Tongue (tissue), 2 donors: ENCODE data around the gene SH2D3C. TPM values are rescaled to one million over a fixed set of nuclear protein-coding genes. Genes with fewer than 3 reads are reported as not detected.
A peak's percentile ranks its signal among the peaks of the same experiment; 100 is the strongest.
"Not testable (repeated sequence)": the region's sequence is repeated elsewhere in the genome, so short reads cannot be mapped to it uniquely, and the experiment has no call there.

Source experiments
- DNase-seq: peaks from one replicate; pipeline ENCODE4 v3.0.0-alpha.2; 2015
- total RNA-seq: library from RNA; depleted of rRNA; stranded (reverse); fragments of >200 nt; gene quantifications from one replicate; pipeline ENCODE4 v1.2.3, GENCODE V29; 2014

SH2D3C gene
- total RNA-seq, 1 donor from 2014 or later, result 13.6 TPM

GRCh38 chr9:127763918-127764384, 14.5 kb downstream of the SH2D3C start:
- no peak for DNase-seq

GRCh38 chr9:127762111-127762676, 16.3 kb downstream of the SH2D3C start:
- no peak for DNase-seq

- no peak for DNase-seq
Observed at GRCh38 chr9:127761491-127761956, 16.9 kb downstream of the SH2D3C start.

- DNase-seq, result no peak
Observed at GRCh38 chr9:127761061-127761460, 17.4 kb downstream of the SH2D3C start.

- no peak for DNase-seq
Observed at GRCh38 chr9:127758843-127759242, 19.6 kb downstream of the SH2D3C start.

- DNase-seq, result not testable (repeated sequence)
Observed at GRCh38 chr9:127756776-127757175, 21.7 kb downstream of the SH2D3C start.

- DNase-seq, result no peak
Observed at GRCh38 chr9:127756233-127756632, 22.2 kb downstream of the SH2D3C start.

DNA sequence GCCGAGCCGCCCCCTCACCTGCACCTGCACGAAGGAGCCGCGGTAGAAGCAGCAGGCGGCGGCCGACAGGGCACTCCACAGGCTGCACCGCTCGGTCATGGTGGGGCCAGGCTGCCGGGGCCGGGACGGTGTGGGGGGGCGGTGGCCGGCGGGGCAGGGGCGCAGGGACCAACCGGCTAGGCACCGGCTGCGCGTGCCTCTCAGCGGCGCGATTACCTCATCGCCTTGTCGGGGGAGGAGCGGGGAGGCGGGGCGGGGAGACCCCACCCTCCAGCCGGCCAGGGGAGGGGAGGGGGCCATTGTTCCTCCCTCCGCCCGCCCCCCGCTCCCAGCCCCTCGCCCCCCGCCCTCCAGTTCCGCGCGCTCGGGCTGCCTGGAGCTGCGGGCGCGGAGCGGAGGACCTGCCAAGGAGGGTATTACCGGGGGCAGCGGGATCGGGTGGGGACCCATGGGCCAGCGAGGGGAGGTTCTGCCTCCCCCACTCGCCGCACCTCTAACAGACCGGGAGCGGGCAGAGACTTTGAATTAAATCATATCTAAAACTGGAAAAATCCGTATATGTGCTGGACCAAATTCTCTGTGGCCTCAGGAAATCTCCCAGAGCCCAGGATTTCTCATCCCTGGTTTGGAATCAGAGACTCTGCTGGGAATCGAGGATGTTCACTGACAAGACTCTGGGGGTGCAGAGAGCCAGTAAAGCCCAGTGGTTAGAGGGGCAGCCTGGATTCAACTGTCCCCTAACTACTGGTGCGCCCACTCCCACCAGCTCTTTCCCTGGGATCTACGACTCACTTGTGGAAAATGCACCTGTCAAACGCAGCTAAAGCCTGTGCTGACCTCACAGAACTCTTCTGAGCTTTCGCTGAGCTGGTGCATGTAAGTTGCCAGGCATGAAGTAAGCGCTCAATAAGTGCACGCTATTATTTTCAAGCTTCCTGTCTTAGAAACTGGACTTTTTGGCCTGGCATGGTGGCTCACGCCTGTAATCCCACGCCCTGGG, 23.1 kb downstream of the SH2D3C start:
- peak; percentile 69 for DNase-seq

- DNase-seq, result peak; percentile 54
Observed at GRCh38 chr9:127754099-127755060, 24.1 kb downstream of the SH2D3C start.

DNA sequence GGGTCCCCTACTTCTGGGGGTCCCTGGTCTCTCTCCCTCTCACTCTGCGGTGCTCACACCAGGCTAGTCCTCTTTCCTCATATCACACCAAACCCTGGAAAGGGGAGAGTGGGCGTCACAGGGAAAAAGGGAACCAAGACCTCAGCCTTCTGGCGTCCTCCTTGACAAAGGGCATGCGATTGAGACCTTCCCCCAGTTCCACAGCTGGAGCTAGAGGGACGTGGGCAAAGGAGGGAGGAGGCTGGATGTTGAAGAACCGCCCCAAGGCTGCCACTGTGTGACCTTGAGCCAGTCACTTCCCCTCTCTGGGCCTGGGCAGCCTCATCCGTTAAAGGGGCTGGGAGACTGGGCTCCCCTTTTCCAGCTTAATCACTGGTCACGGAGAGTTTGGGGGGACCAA, 24.8 kb downstream of the SH2D3C start:
- no peak for DNase-seq

GRCh38 chr9:127753148-127753547, 25.3 kb downstream of the SH2D3C start:
- no peak for DNase-seq

DNA sequence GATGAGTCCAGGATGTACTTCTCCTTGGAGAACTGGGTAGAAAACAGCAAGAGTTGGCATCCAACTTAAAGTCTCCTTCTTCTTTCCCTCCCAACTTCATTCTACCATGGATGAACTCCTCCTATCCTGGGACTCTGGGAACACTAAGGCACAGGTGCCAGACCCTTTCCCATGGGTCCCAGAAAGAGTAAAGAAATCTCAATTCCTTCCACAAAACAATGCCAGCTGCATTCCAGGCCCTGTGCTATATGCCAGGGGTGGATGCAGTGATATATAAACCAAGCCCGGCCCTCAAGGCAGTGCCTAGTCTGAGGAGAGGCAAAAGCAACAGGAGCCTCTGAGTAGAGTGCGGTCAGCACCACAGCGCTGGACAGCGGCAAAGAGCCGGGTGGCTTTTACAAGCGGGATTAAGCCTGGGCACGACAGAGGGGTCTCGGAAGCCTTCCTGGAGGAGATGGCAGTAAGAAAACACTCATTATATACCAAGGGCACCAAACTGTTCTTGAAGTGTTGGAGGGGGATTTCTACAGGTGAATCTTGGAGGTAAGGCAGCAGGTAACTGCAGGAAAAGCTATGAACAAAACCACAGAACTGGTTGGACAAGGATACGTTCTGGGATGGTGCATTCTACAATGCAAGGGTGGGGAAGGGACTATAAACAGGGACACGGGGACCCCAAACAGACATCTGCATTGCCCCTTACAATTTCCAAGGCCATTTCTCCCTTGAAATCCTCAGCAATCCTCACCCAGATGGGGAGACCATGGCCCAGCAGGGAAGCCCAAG, 27.0 kb downstream of the SH2D3C start:
- DNase-seq, result peak; percentile 70

GRCh38 chr9:127749090-127749787, 29.2 kb downstream of the SH2D3C start:
- no peak for DNase-seq

GRCh38 chr9:127746959-127747569, 31.4 kb downstream of the SH2D3C start:
- DNase-seq, result no peak

- no peak for DNase-seq
Observed at GRCh38 chr9:127744398-127745110, 33.9 kb downstream of the SH2D3C start.

DNA sequence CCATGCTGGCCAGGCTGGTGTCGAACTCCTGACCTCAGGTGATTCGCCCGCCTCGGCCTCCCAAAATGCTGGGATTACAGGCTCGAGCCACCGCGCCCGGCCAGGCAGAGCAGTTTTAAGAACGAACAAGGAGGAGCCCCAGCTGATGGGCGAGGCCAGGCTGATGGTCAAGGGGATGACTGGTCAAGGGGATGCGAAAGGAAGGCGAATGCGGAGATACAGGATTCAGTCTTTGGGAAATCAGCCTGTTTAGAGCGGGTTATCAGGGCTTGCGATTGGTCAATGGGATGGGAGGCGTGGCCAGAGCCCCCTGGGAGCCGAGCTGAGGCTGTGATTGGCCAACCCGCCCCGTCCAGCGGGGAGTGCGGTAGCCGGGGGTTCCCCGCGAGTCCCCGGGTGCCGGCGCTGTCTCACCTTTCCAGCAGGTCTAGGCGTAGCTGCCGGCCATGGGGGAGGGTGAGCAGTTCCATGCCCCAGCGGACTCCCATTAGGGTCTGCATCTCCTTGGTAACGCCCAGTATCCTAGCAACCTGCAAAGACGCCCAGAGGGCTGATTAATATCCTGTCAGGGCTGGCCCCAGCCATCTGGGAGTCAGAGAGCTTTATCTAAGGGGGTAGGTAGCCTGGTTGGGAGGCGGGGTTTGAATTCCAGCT, 35.9 kb downstream of the SH2D3C start:
- DNase-seq, result peak; percentile 63

GRCh38 chr9:127741831-127742434, 36.5 kb downstream of the SH2D3C start:
- DNase-seq, result peak; percentile 43

- no peak for DNase-seq
Observed at GRCh38 chr9:127739614-127740330, 38.7 kb downstream of the SH2D3C start.
